ENCODE results near the gene IFIT5.

Gene IFIT5

GRCh38 chr10:89463846-89464537 lies 49.6 kb downstream of the IFIT5 start:
- no peak overlapping the region for H3K4me3 Mint-ChIP-seq
- H3K36me3 Mint-ChIP-seq (ENCODE audit: low read depth) = no peaks in the 10 kb centered on the region
- no peaks in the 10 kb centered on the region for H3K4me1 Mint-ChIP-seq (ENCODE audit: low read depth)
- H3K9me3 Mint-ChIP-seq = no peaks in the 10 kb centered on the region
- H3K27ac Mint-ChIP-seq = no peak overlapping the region
- intact Hi-C loops (cut with micrococcal nuclease) = no loop called here
- H3K27me3 Mint-ChIP-seq = no peaks in the 10 kb centered on the region

- intact Hi-C loops (cut with micrococcal nuclease) = no loop called here
- H3K4me3 Mint-ChIP-seq = no peak overlapping the region
- no peaks in the 10 kb centered on the region for H3K9me3 Mint-ChIP-seq
- no peak overlapping the region for H3K27ac Mint-ChIP-seq
- peaks cover 8% of the 10 kb centered on the region for H3K4me1 Mint-ChIP-seq (ENCODE audit: low read depth)
- no peaks in the 10 kb centered on the region for H3K36me3 Mint-ChIP-seq (ENCODE audit: low read depth)
- H3K27me3 Mint-ChIP-seq = no peaks in the 10 kb centered on the region
Measured at GRCh38 chr10:89465196-89465595, 50.8 kb downstream of the IFIT5 start.

GRCh38 chr10:89466599-89467035 lies 52.2 kb downstream of the IFIT5 start:
- peaks cover 15% of the 10 kb centered on the region for H3K4me1 Mint-ChIP-seq (ENCODE audit: low read depth)
- no peaks in the 10 kb centered on the region for H3K36me3 Mint-ChIP-seq (ENCODE audit: low read depth)
- H3K27me3 Mint-ChIP-seq = no peaks in the 10 kb centered on the region
- intact Hi-C loops (cut with micrococcal nuclease) = loop anchor here (2.0 kb wide), 1 partner anchor 96 kb away; no protein-coding TSS in a partner anchor
- no peaks in the 10 kb centered on the region for H3K9me3 Mint-ChIP-seq
- no peak overlapping the region for H3K4me3 Mint-ChIP-seq
- no peak overlapping the region for H3K27ac Mint-ChIP-seq

GRCh38 chr10:89468191-89468965 lies 54.0 kb downstream of the IFIT5 start:
- Mint-ChIP-seq H3K9me3 (no peaks in the 10 kb centered on the region), H3K4me1 (ENCODE audit: low read depth) (peaks cover 15% of the 10 kb centered on the region)
- intact Hi-C loops (cut with micrococcal nuclease) = no loop called here

GRCh38 chr10:89469517-89469916 lies 55.1 kb downstream of the IFIT5 start:
- Mint-ChIP-seq H3K36me3 (ENCODE audit: low read depth) (no peaks in the 10 kb centered on the region), H3K4me1 (ENCODE audit: low read depth) (peaks cover 15% of the 10 kb centered on the region), H3K4me3 (no peak overlapping the region), H3K9me3 (no peaks in the 10 kb centered on the region), H3K27ac (no peak overlapping the region), H3K27me3 (no peaks in the 10 kb centered on the region)
- intact Hi-C loops (cut with micrococcal nuclease) = no loop called here

More at GRCh38 chr10:89468191-89468965, 54.0 kb downstream of the IFIT5 start:
- Mint-ChIP-seq H3K4me3 (no peak overlapping the region), H3K27ac (no peak overlapping the region), H3K36me3 (ENCODE audit: low read depth) (no peaks in the 10 kb centered on the region), H3K27me3 (no peaks in the 10 kb centered on the region)
